ENCODE measurements around the gene MGAT2.

- TF ChIP-seq POLR2A (IDR thresholded peaks at IDR 0.05) = no peak
- TF ChIP-seq CTCF (IDR thresholded peaks at IDR 0.05) = no peak
Measured at GRCh38 chr14:49583629-49584028, 37.0 kb upstream of the MGAT2 start.

Measured in esophagus squamous epithelium (tissue), 4 donors.